Neural progenitor cell (in vitro differentiated cells): ENCODE results near the gene IFITM5. TPM values are rescaled to one million over a fixed set of nuclear protein-coding genes. Genes with fewer than 3 reads are reported as not detected.

ENCODE experiments used
- DNase-seq: peaks from one replicate; pipeline ENCODE4 v3.0.0-alpha.2; 2016; ENCODE audit warnings: low spot score
- H2AFZ ChIP-seq: fragments of 200-600 bp; sonication (generic); replicated peaks from 2 replicates; pipeline ENCODE4 v1.6.1; 2016; ENCODE audit warnings: antibody characterized with exemption
- H3F3A ChIP-seq: fragments of 200-600 bp; sonication (generic); 2 replicates; pipeline ENCODE4 v1.6.1; 2016; ENCODE audit warnings: antibody characterized with exemption, low read depth
- H3K27ac ChIP-seq: fragments of 200-600 bp; sonication (generic); 2 replicates; pipeline ENCODE4 v1.5.1; 2016; ENCODE audit warnings: mild to moderate bottlenecking
- H3K27me3 ChIP-seq: fragments of 200-600 bp; sonication (generic); 2 replicates; pipeline ENCODE4 v1.6.1; 2016; ENCODE audit warnings: mild to moderate bottlenecking, moderate library complexity
- H3K36me3 ChIP-seq: fragments of 200-600 bp; sonication (generic); 2 replicates; pipeline ENCODE4 v1.5.1; 2016
- H3K4me1 ChIP-seq: fragments of 200-600 bp; sonication (generic); 2 replicates; pipeline ENCODE4 v1.6.1; 2016; ENCODE audit warnings: mixed run types
- H3K4me2 ChIP-seq: fragments of 200-600 bp; sonication (generic); 2 replicates; pipeline ENCODE4 v1.6.1; 2016
- H3K4me3 ChIP-seq: fragments of 200-600 bp; sonication (generic); 2 replicates; pipeline ENCODE4 v1.5.1; 2016
- H3K79me2 ChIP-seq: fragments of 200-600 bp; sonication (generic); 2 replicates; pipeline ENCODE4 v1.6.1; 2016; ENCODE audit warnings: low read depth
- H3K9ac ChIP-seq: fragments of 200-600 bp; sonication (generic); 2 replicates; pipeline ENCODE4 v1.6.1; 2016
- H3K9me3 ChIP-seq: fragments of 200-600 bp; sonication (generic); 2 replicates; pipeline ENCODE4 v1.5.1; 2016; ENCODE audit warnings: low read depth
- H4K20me1 ChIP-seq: fragments of 200-600 bp; sonication (generic); 2 replicates; pipeline ENCODE4 v1.6.1; 2016; ENCODE audit warnings: low read depth
- H3K27ac Mint-ChIP-seq: 3 replicates; pipeline ENCODE4 v1.8.0; 2021; ENCODE audit warnings: mixed read lengths
- H3K27me3 Mint-ChIP-seq: 2 replicates; pipeline ENCODE4 v1.8.0; 2022; ENCODE audit warnings: low read depth, mild to moderate bottlenecking, inconsistent platforms, moderate library complexity, mixed read lengths; ENCODE audit not compliant: insufficient read depth
- H3K36me3 Mint-ChIP-seq: 3 replicates; pipeline ENCODE4 v1.8.0; 2021; ENCODE audit warnings: mixed read lengths
- H3K4me1 Mint-ChIP-seq: 3 replicates; pipeline ENCODE4 v1.8.0; 2021; ENCODE audit warnings: mixed read lengths
- H3K4me3 Mint-ChIP-seq: 3 replicates; pipeline ENCODE4 v1.8.0; 2021; ENCODE audit warnings: mild to moderate bottlenecking, moderate library complexity, mixed read lengths
- H3K9me3 Mint-ChIP-seq: 3 replicates; pipeline ENCODE4 v1.8.0; 2020; ENCODE audit warnings: mixed read lengths
- EZH2 ChIP-seq: fragments of 200-600 bp; sonication (generic); IDR thresholded peaks from 2 replicates; pipeline ENCODE4 v1.6.1; 2017; ENCODE audit warnings: antibody characterized with exemption, mild to moderate bottlenecking, moderate library complexity
- EZH2phosphoT487 ChIP-seq: fragments of 200-600 bp; sonication (generic); IDR thresholded peaks from 2 replicates; pipeline ENCODE4 v1.6.1; 2017; ENCODE audit warnings: antibody characterized with exemption
- total RNA-seq: library from RNA; depleted of rRNA; stranded (reverse); fragments of >200 nt; gene quantifications from 2 replicates; pipeline ENCODE4 v1.2.3, GENCODE V29; 2015; ENCODE audit warnings: low replicate concordance
- TF ChIP-seq, protein P1 (sequence below): fragments of 200-600 bp; sonication (generic); IDR thresholded peaks from 2 replicates; pipeline ENCODE4 v1.5.1; 2017; ENCODE audit warnings: antibody characterized with exemption, mild to moderate bottlenecking

The IFITM5 gene
- total RNA-seq, 1 donor from 2014 or later = not detected

DNA sequence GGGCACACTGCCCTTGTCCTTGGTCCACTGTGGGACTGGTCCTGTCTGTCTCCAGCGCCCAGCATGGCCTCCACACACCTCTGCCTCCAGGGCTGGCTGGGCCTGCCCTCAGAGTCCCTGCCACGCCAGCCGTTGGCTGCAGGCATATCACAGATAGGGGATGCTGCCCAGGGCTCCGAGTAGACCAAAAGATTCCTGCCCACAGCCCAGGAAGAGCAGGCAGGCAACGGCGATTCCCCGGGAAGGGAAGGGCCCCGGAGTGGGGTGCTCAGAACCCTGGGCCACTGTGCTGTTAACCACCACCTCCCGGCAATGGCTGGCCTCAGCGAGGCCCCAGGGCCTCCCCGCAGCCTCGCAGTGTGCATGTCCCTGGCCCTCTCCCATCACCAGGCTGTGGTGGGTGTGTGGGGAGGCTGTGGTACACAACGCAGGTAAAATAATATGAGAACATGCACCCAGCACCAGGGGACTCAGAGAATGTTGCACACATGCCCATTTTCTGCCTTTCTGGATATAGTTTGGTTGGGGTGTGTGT is 2.2 kb downstream of the IFITM5 start:
- DNase-seq = no peak
- Mint-ChIP-seq H3K4me1 (peaks cover 17% of the 10 kb centered on the region), H3K27ac (peak overlapping the region; percentile 92)

DNA sequence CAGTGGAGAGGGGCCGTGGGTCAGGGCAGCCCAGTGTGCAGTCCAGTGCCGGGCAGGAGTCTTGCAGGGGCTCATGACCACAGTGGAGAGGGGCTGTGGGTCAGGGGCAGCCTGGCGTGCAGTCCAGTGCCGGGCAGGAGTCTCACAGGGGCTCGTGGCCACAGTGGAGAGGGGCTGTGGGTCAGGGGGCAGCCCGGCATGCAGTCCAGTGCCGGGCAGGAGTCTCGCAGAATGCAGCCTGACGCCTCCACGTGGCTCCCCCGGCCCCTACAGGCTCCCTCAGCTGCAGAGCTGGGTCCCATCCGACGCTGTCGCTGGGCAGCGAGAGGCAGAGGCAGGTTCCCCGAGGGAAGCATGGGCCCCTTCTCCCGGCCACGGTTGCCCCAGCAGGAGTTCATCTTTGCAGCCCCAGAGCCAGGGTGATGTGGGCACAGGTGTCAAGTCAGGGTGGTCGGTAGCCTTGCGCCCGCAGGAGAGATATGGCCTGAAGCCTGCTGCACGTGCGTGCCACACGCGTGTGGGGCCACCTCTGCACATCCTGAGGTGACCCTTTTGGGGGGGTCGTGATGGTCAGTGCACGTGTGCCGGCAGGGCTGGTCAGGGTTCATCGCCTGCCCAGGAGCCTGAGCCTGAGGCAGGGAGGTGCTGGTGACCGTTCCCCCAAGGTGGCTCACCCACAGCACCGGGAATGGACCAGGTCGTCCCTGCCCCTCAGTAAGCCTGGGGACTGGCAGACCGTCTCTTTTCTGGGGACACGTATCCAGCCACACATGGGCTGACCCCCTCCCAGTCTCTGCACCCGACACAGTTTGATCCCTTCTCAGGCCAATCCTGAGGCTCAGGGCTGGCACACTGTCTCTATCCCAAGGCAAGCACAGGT is 2.9 kb downstream of the IFITM5 start:
- Histone ChIP-seq H3K27ac (no peak overlapping the region), H2AFZ (no peak overlapping the region), H3K9me3 (no peaks in the 10 kb centered on the region), H3K4me2 (no peak overlapping the region), H3K79me2 (no peaks in the 10 kb centered on the region), H4K20me1 (no peaks in the 10 kb centered on the region), H3K27me3 (no peaks in the 10 kb centered on the region), H3F3A (peaks cover 6% of the 10 kb centered on the region), H3K36me3 (no peaks in the 10 kb centered on the region), H3K4me1 (peaks cover 13% of the 10 kb centered on the region), H3K9ac (no peak overlapping the region), H3K4me3 (no peak overlapping the region)
- no peak for TF ChIP-seq EZH2
- TF ChIP-seq EZH2phosphoT487 = no peak
- TF ChIP-seq, protein P1, sequence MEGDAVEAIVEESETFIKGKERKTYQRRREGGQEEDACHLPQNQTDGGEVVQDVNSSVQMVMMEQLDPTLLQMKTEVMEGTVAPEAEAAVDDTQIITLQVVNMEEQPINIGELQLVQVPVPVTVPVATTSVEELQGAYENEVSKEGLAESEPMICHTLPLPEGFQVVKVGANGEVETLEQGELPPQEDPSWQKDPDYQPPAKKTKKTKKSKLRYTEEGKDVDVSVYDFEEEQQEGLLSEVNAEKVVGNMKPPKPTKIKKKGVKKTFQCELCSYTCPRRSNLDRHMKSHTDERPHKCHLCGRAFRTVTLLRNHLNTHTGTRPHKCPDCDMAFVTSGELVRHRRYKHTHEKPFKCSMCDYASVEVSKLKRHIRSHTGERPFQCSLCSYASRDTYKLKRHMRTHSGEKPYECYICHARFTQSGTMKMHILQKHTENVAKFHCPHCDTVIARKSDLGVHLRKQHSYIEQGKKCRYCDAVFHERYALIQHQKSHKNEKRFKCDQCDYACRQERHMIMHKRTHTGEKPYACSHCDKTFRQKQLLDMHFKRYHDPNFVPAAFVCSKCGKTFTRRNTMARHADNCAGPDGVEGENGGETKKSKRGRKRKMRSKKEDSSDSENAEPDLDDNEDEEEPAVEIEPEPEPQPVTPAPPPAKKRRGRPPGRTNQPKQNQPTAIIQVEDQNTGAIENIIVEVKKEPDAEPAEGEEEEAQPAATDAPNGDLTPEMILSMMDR = no peak
- Mint-ChIP-seq H3K4me3 (no peak overlapping the region), H3K36me3 (no peaks in the 10 kb centered on the region), H3K4me1 (peaks cover 18% of the 10 kb centered on the region), H3K27me3 (peaks cover 5% of the 10 kb centered on the region), H3K9me3 (peaks cover 3% of the 10 kb centered on the region), H3K27ac (no peak overlapping the region)
- DNase-seq = no peak

More for the DNA sequence above, 2.2 kb downstream of the IFITM5 start:
- peaks cover 4% of the 10 kb centered on the region for H3K9me3 Mint-ChIP-seq
- peaks cover 6% of the 10 kb centered on the region for H3F3A ChIP-seq
- H3K9ac ChIP-seq = no peak overlapping the region
- TF ChIP-seq, protein P1 = no peak
- TF ChIP-seq EZH2phosphoT487 (no peak), EZH2 (no peak)
- H3K79me2 ChIP-seq = no peaks in the 10 kb centered on the region
- H3K4me3 ChIP-seq = no peak overlapping the region
- H2AFZ ChIP-seq = no peak overlapping the region
- H3K27me3 Mint-ChIP-seq = peaks cover 3% of the 10 kb centered on the region
- no peaks in the 10 kb centered on the region for H3K9me3 ChIP-seq
- no peak overlapping the region for H3K27ac ChIP-seq
- no peaks in the 10 kb centered on the region for H3K27me3 ChIP-seq
- H3K36me3 ChIP-seq = no peaks in the 10 kb centered on the region
- H3K36me3 Mint-ChIP-seq = no peaks in the 10 kb centered on the region
- H3K4me2 ChIP-seq = no peak overlapping the region
- H3K4me3 Mint-ChIP-seq = no peak overlapping the region
- H4K20me1 ChIP-seq = no peaks in the 10 kb centered on the region
- peaks cover 13% of the 10 kb centered on the region for H3K4me1 ChIP-seq

DNA sequence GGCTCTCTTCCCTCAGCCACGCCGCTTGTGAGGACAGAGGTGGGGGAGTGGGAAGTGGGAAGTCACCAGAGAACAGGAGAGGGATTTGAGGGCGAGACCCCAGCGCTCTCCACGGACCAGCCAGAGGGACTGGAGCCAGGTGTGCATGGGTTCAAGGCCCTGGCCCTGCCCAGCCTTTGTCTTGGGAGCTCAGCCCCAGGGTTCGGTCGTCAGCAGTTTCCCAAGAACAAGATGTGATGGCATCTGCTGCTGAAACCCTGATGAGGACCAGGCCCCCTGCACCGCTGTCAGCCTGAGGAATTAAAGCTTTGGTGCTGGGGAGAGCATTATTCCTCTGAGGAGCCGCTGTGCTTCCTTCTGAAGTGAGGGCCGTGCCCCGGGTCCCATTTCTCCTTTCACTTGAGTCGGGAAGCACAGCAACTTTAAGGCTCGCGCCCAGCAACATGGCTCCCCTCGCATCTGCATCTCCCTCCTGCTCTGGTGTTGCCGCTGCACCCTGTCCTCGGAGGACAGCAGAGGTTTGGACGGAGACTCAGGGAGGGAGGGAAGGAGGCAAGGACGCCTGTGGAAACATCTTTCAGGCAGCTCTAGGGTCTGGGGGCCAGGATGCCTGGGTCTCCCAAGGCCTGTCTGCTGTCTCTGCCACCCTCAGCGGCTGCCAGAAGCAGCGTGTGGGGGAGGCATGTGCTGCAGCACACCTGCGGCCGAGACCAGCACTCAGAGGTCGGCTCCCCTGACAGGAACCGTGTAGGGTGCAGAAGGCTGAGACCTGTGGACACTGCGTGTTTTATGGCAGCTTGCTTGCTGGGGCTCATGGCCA is 3.8 kb downstream of the IFITM5 start:
- Mint-ChIP-seq H3K4me1 (peaks cover 19% of the 10 kb centered on the region), H3K9me3 (no peaks in the 10 kb centered on the region), H3K36me3 (no peaks in the 10 kb centered on the region), H3K27ac (no peak overlapping the region), H3K27me3 (peaks cover 5% of the 10 kb centered on the region), H3K4me3 (no peak overlapping the region)
- TF ChIP-seq EZH2 (no peak), EZH2phosphoT487 (no peak)
- TF ChIP-seq, protein P1 = no peak
- Histone ChIP-seq H3K4me1 (peaks cover 13% of the 10 kb centered on the region), H3K4me2 (no peak overlapping the region), H3K9ac (no peak overlapping the region), H2AFZ (no peak overlapping the region), H3K9me3 (no peaks in the 10 kb centered on the region), H3K27me3 (no peaks in the 10 kb centered on the region), H3K27ac (no peak overlapping the region), H3K79me2 (no peaks in the 10 kb centered on the region), H3F3A (peaks cover 4% of the 10 kb centered on the region), H4K20me1 (no peaks in the 10 kb centered on the region), H3K4me3 (no peak overlapping the region), H3K36me3 (no peaks in the 10 kb centered on the region)
- DNase-seq = no peak
